ENCODE data around the gene OR4D11. TPM values are rescaled to one million over a fixed set of nuclear protein-coding genes. Genes with fewer than 3 reads are reported as not detected.

The OR4D11 gene
- total and polyA plus RNA-seq, 9 of the 15 experiments (the other 6 are each of a cell fraction or from before 2014, with no cell fraction given): not detected

GRCh38 chr11:59550368-59550841, 47.0 kb downstream of the OR4D11 start:
- Histone ChIP-seq H3K79me2 (ENCODE audit: control insufficient read depth, insufficient read depth, low read length) (peaks cover 19% of the 10 kb centered on the region), H4K20me1 (replicated peaks; ENCODE audit: control insufficient read depth, insufficient read depth, low read length) (no peaks in the 10 kb centered on the region), H3K9me1 (ENCODE audit: control insufficient read depth, insufficient read depth, low read length) (no peaks in the 10 kb centered on the region), H3K27me3 (ENCODE audit: control insufficient read depth in 2 of 2, insufficient read depth in 2 of 2, low read length in 2 of 2) (no peaks in the 10 kb centered on the region), H3K4me3 (peak overlapping the region; percentile 57), H3K36me3 (ENCODE audit: control insufficient read depth, insufficient read depth, low read length) (no peaks in the 10 kb centered on the region; the same call in 2 of the 3 replicates), H3K27ac (ENCODE audit: extremely low read depth, low read depth, low read length) (peak overlapping the region; percentile 100), H2AFZ (ENCODE audit: low read depth, low read length) (peak overlapping the region; percentile 88), H3K4me2 (ENCODE audit: insufficient read depth, low read length) (peak overlapping the region; percentile 86), H3K4me1 (replicated peaks in 1 of 2; ENCODE audit: control insufficient read depth in 2 of 2, insufficient read depth in 2 of 2, low read length in 2 of 2) (peaks cover 22 to 31% of the 10 kb centered on the region in 2 experiments; a peak in 4 of 5 replicates), H3K9me3 (replicated peaks; ENCODE audit: control insufficient read depth, insufficient read depth, low read depth, low read length) (no peaks in the 10 kb centered on the region), H3K9ac (ENCODE audit: insufficient read depth in 1 of 2, low read depth in 2 of 2, low read length in 2 of 2) (peak overlapping the region; percentile 91 to 99)
- CTCF ChIA-PET (ENCODE audit: low intra/inter-chr PET ratio): no interaction called here
- intact Hi-C loops (cut with micrococcal nuclease): loop anchor here (5.0 kb wide), 2 partner anchors 67 to 207 kb away; partner anchors contain the start of genes OSBP and STX3
- FAIRE-seq: peak; percentile 63
- POLR2A ChIA-PET: interaction anchor here (0.6 to 7.2 kb wide), 6 partner anchors 9 to 1425 kb away, joined by 3 to 69 read pairs (median 10); partner anchors contain the start of gene PATL1
- in situ Hi-C loops (cut with MboI): no loop called here
- peak; percentile 82 for ATAC-seq
- DNase-seq (ENCODE audit: extremely low read depth in 1 of 4, low spot score in 3 of 4): peak; percentile 74 to 97 (median 76)
- under 1% methylated on average over 31 of the region's 31 CpGs for WGBS (ENCODE audit: insufficient coverage, low coverage, missing lambda C conversion rate)
- no TSS peak for BruUV-seq (replicated peaks)
- TF ChIP-seq HNRNPK (IDR thresholded peaks at IDR 0.05; ENCODE audit: low read depth, low read length, poor library complexity, severe bottlenecking) (no peak), NR4A1 (CRISPR knock-in tag; IDR thresholded peaks at IDR 0.05) (no peak), NR4A1 (tag; IDR thresholded peaks at IDR 0.05) (no peak), TRIM28 (IDR thresholded peaks at IDR 0.05) (peak; percentile 73), CBX2 (IDR thresholded peaks at IDR 0.05; ENCODE audit: insufficient read depth, low read length, poor library complexity, severe bottlenecking) (no peak), ZNF395 (CRISPR knock-in tag; IDR thresholded peaks at IDR 0.05) (no peak; the same call in 1 of the 2 replicates), ZNF316 (IDR thresholded peaks at IDR 0.05) (no peak), ZNF174 (CRISPR knock-in tag; IDR thresholded peaks at IDR 0.05) (no peak), CHD2 (IDR thresholded peaks at IDR 0.05; ENCODE audit: low read depth, low read length) (peak; percentile 47; the same call in 1 of the 2 replicates), DEAF1 (CRISPR knock-in tag; IDR thresholded peaks at IDR 0.05) (no peak), BRD9 (IDR thresholded peaks at IDR 0.05; ENCODE audit: low read depth, partially characterized antibody) (peak; percentile 91), TRIM25 (IDR thresholded peaks at IDR 0.05; ENCODE audit: borderline replicate concordance) (no peak), ZNF436 (CRISPR knock-in tag; IDR thresholded peaks at IDR 0.05) (no peak), TGIF2 (CRISPR knock-in tag; IDR thresholded peaks at IDR 0.05) (no peak), ZC3H4 (CRISPR knock-in tag; IDR thresholded peaks at IDR 0.05; ENCODE audit: borderline replicate concordance) (no peak), ZC3H11A (IDR thresholded peaks at IDR 0.05; ENCODE audit: low read depth, low read length) (peak; percentile 5; the same call in 1 of the 2 replicates), NFRKB (IDR thresholded peaks at IDR 0.05; ENCODE audit: low read depth) (no peak), PURB (CRISPR knock-in tag; IDR thresholded peaks at IDR 0.05; ENCODE audit: low read depth) (no peak)

Measured in K562 (cell line).